H9 (cell line): Measurements from ENCODE around the gene OSCAR. TPM values are rescaled to one million over a fixed set of nuclear protein-coding genes. Genes with fewer than 3 reads are reported as not detected.

Experiments
- DNase-seq: peaks from one replicate; pipeline ENCODE4 v3.0.0-alpha.2; 2017
- H2AFZ ChIP-seq: one replicate; pipeline ENCODE4 v1.6.1; 2013; ENCODE audit warnings: mild to moderate bottlenecking, low read length, control low read depth, moderate library complexity
- H2AK5ac ChIP-seq: 2 replicates; pipeline ENCODE4 v1.6.1; 2013; ENCODE audit warnings: low read length, control low read depth, mixed read lengths; ENCODE audit not compliant: insufficient read length
- H2BK120ac ChIP-seq: one replicate; pipeline ENCODE4 v1.6.1; 2013; ENCODE audit warnings: low read depth, mild to moderate bottlenecking, low read length, control low read depth, inconsistent platforms; ENCODE audit not compliant: poor library complexity, severe bottlenecking
- H2BK12ac ChIP-seq: 2 replicates; pipeline ENCODE4 v1.6.1; 2013; ENCODE audit warnings: low read length, control low read depth, mixed read lengths, low read depth; ENCODE audit not compliant: insufficient read length
- H2BK15ac ChIP-seq: 2 replicates; pipeline ENCODE4 v1.6.1; 2013; ENCODE audit warnings: low read depth, low read length, control low read depth
- H2BK20ac ChIP-seq: one replicate; pipeline ENCODE4 v1.6.1; 2013; ENCODE audit warnings: low read depth, mild to moderate bottlenecking, low read length, control low read depth, inconsistent platforms; ENCODE audit not compliant: poor library complexity, severe bottlenecking
- H2BK5ac ChIP-seq: 2 replicates; pipeline ENCODE4 v1.6.1; 2013; ENCODE audit warnings: low read length, control low read depth, mixed read lengths; ENCODE audit not compliant: insufficient read length
- H3K14ac ChIP-seq: 2 replicates; pipeline ENCODE4 v1.6.1; 2013; ENCODE audit warnings: low read length, control low read depth; ENCODE audit not compliant: insufficient read depth
- H3K18ac ChIP-seq: 2 replicates; pipeline ENCODE4 v1.6.1; 2013; ENCODE audit warnings: low read depth, mild to moderate bottlenecking, mixed read lengths, low read length, control low read depth; ENCODE audit not compliant: insufficient read length
- H3K23ac ChIP-seq: 2 replicates; pipeline ENCODE4 v1.6.1; 2013; ENCODE audit warnings: low read length, control low read depth, mixed read lengths, low read depth; ENCODE audit not compliant: insufficient read length
- H3K23me2 ChIP-seq: 2 replicates; pipeline ENCODE4 v1.6.1; 2013; ENCODE audit warnings: low read depth, mild to moderate bottlenecking, mixed read lengths, low read length, control low read depth; ENCODE audit not compliant: insufficient read length, poor library complexity, severe bottlenecking
- H3K27ac ChIP-seq: 2 replicates; pipeline ENCODE4 v1.5.1; 2013; ENCODE audit warnings: low read length, control low read depth, mixed read lengths, low read depth; ENCODE audit not compliant: insufficient read length
- H3K27me3 ChIP-seq: 2 replicates; pipeline ENCODE4 v1.6.1; 2013; ENCODE audit warnings: low read length, control low read depth, inconsistent platforms; ENCODE audit not compliant: insufficient read depth
- H3K4ac ChIP-seq: 2 replicates; pipeline ENCODE4 v1.6.1; 2013; ENCODE audit warnings: low read depth, mild to moderate bottlenecking, control low read depth, inconsistent platforms, low read length, moderate library complexity
- H3K4me1 ChIP-seq: 2 replicates; pipeline ENCODE4 v1.6.1; 2013; ENCODE audit warnings: low read length, control low read depth, inconsistent platforms; ENCODE audit not compliant: insufficient read depth
- H3K4me2 ChIP-seq: 2 replicates; pipeline ENCODE4 v1.6.1; 2013; ENCODE audit warnings: low read length, control low read depth, mixed read lengths; ENCODE audit not compliant: insufficient read length, insufficient read depth
- H3K56ac ChIP-seq: 2 replicates; pipeline ENCODE4 v1.6.1; 2013; ENCODE audit warnings: low read depth, mild to moderate bottlenecking, mixed read lengths, low read length, control low read depth; ENCODE audit not compliant: insufficient read length
- H3K79me1 ChIP-seq: 2 replicates; pipeline ENCODE4 v1.6.1; 2013; ENCODE audit warnings: low read depth, mild to moderate bottlenecking, moderate library complexity, low read length, control low read depth, inconsistent platforms; ENCODE audit not compliant: insufficient read depth, poor library complexity, severe bottlenecking
- H3K79me2 ChIP-seq: 2 replicates; pipeline ENCODE4 v1.6.1; 2013; ENCODE audit warnings: low read length, control low read depth, inconsistent platforms; ENCODE audit not compliant: insufficient read depth
- H3K9ac ChIP-seq: 2 replicates; pipeline ENCODE4 v1.6.1; 2013; ENCODE audit warnings: low read length, control low read depth, mixed read lengths; ENCODE audit not compliant: insufficient read length; ENCODE audit errors: extremely low read depth
- H3K9me3 ChIP-seq: one replicate; pipeline ENCODE4 v1.6.1; 2013; ENCODE audit warnings: low read depth, low read length, inconsistent platforms; ENCODE audit not compliant: control insufficient read depth
- H3T11ph ChIP-seq: one replicate; pipeline ENCODE4 v1.6.1; 2013; ENCODE audit warnings: mild to moderate bottlenecking, low read length, control low read depth, inconsistent platforms
- H4K20me1 ChIP-seq: one replicate; pipeline ENCODE4 v1.6.1; 2013; ENCODE audit not compliant: control insufficient read depth, insufficient read length, insufficient read depth
- H4K5ac ChIP-seq: 2 replicates; pipeline ENCODE4 v1.6.1; 2013; ENCODE audit warnings: low read depth, mild to moderate bottlenecking, mixed read lengths, low read length, control low read depth; ENCODE audit not compliant: insufficient read length
- H4K8ac ChIP-seq: replicated peaks from 2 replicates; pipeline ENCODE4 v1.6.1; 2013; ENCODE audit warnings: low read length, control low read depth, mixed read lengths, low read depth; ENCODE audit not compliant: insufficient read length
- H4K91ac ChIP-seq: 2 replicates; pipeline ENCODE4 v1.6.1; 2013; ENCODE audit warnings: low read depth, mild to moderate bottlenecking, moderate library complexity, mixed read lengths, low read length, control low read depth; ENCODE audit not compliant: insufficient read length
- H3K27ac Mint-ChIP-seq, 3 experiments: 2 replicates in 2 of 3; 3 replicates in 1 of 3; pipeline ENCODE4 v1.8.0; 2020 to 2021; ENCODE audit warnings: mixed read lengths in 3 of 3, mild to moderate bottlenecking in 1 of 3, moderate library complexity in 1 of 3
- H3K27me3 Mint-ChIP-seq: 2 replicates; pipeline ENCODE4 v1.8.0; 2021; ENCODE audit warnings: low read depth, mild to moderate bottlenecking, moderate library complexity, mixed read lengths
- H3K36me3 Mint-ChIP-seq, 3 experiments: 2 replicates in 2 of 3; 3 replicates in 1 of 3; pipeline ENCODE4 v1.8.0; 2020 to 2021; ENCODE audit warnings: low read depth in 3 of 3, mixed read lengths in 3 of 3; ENCODE audit not compliant: insufficient read depth in 1 of 3
- H3K4me1 Mint-ChIP-seq, 2 experiments: 2 replicates each; pipeline ENCODE4 v1.8.0; 2020; ENCODE audit warnings: mixed read lengths in 2 of 2
- H3K4me3 Mint-ChIP-seq, 2 experiments: 2 replicates in 1 of 2; 3 replicates in 1 of 2; pipeline ENCODE4 v1.8.0; 2020 to 2021; ENCODE audit warnings: mild to moderate bottlenecking in 2 of 2, mixed read lengths in 2 of 2, moderate library complexity in 1 of 2
- H3K9me3 Mint-ChIP-seq, 2 experiments: 2 replicates in 1 of 2; 3 replicates in 1 of 2; pipeline ENCODE4 v1.8.0; 2020; ENCODE audit warnings: mild to moderate bottlenecking in 2 of 2, mixed read lengths in 2 of 2, moderate library complexity in 1 of 2
- CTCF ChIP-seq: fragments of 200-600 bp; sonication (generic); conservative IDR thresholded peaks from 3 replicates; pipeline ENCODE4 v1.8.0; 2021; ENCODE audit warnings: antibody characterized with exemption, mild to moderate bottlenecking
- WGBS: extraction: QIAGEN DNeasy Blood & Tissue Kit; methylation state at CpG from one replicate; pipeline ENCODE4 v1.1.7; 2013; ENCODE audit warnings: missing lambda C conversion rate, low lambda C conversion rate, mixed read lengths; ENCODE audit not compliant: insufficient read length; ENCODE audit errors: extremely low coverage; 5-methylcytosine and 5-hydroxymethylcytosine counted together
- total RNA-seq: library from RNA; stranded (reverse); gene quantifications from 2 replicates; pipeline ENCODE4 v1.2.1, GENCODE V29; 2021

The OSCAR gene
- total RNA-seq, 1 experiment from 2014 or later = 0.24 TPM

DNA sequence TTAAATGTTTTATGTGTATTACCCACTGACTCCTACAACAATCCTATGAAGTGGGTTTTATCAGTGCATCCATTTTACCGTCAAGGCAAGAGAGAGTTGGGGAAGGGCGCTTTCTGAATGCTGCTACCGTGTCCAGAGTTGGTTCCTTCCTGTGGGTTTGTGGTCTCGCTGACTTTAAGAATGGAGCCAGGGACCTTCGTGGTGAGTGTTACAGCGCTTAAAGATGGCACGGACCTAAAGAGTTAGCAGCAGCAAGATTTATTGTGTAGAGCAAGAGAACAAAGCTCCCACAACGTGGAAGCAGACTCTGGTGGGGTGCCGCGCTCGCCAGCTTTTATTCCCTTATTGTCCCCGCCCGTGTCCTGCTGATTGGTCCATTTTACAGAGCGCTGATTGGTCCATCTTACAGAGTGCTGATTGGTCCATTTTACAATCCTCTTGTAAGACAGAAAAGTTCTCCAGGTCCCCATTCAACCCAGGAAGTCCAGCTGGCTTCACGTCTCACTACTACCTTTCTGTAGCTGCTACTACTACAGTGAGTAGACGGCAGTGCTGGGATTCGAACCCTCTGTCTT lies 6.1 kb downstream of the OSCAR start:
- peaks cover 0 to 2% (median 0%) of the 10 kb centered on the region in 3 experiments; a peak in 2 of 7 replicates for H3K36me3 Mint-ChIP-seq
- H2BK5ac ChIP-seq = no peak overlapping the region

More for the DNA sequence above, 6.1 kb downstream of the OSCAR start:
- H2BK20ac ChIP-seq = no peak overlapping the region
- no CpG with 5 or more reads among the region's 17 CpGs for WGBS
- no peak overlapping the region for H3K27ac ChIP-seq
- peaks cover 4% of the 10 kb centered on the region for H3K23me2 ChIP-seq
- H2AK5ac ChIP-seq = no peak overlapping the region
- no peak overlapping the region for H3K18ac ChIP-seq
- H3K27ac Mint-ChIP-seq = no peak overlapping the region
- DNase-seq = no peak
- peaks cover 4 to 6% of the 10 kb centered on the region in 2 experiments for H3K9me3 Mint-ChIP-seq
- H3K79me1 ChIP-seq = no peaks in the 10 kb centered on the region
- H3K4me1 Mint-ChIP-seq = peaks cover 7 to 15% of the 10 kb centered on the region in 2 experiments
- TF ChIP-seq CTCF = no peak
- no peak overlapping the region for H3K4me2 ChIP-seq
- H3K4me1 ChIP-seq = no peaks in the 10 kb centered on the region
- no peaks in the 10 kb centered on the region; the same call in 1 of the 2 replicates for H3K27me3 ChIP-seq
- H3K27me3 Mint-ChIP-seq = peaks cover 38% of the 10 kb centered on the region
- H4K5ac ChIP-seq = no peak overlapping the region
- H2BK120ac ChIP-seq = no peak overlapping the region
- H3K56ac ChIP-seq = no peak overlapping the region
- no peak overlapping the region for H3K9ac ChIP-seq
- no peaks in the 10 kb centered on the region for H4K20me1 ChIP-seq
- no peak overlapping the region for H3K4ac ChIP-seq
- H3K14ac ChIP-seq = no peak overlapping the region
- H2BK12ac ChIP-seq = no peak overlapping the region
- H3K23ac ChIP-seq = no peak overlapping the region
- no peak overlapping the region for H4K8ac ChIP-seq
- peak overlapping the region in 1 of 2 experiments; percentile 51; a peak in 2 of 5 replicates for H3K4me3 Mint-ChIP-seq
- H3K9me3 ChIP-seq = no peaks in the 10 kb centered on the region
- no peaks in the 10 kb centered on the region for H3K79me2 ChIP-seq
- no peak overlapping the region for H2AFZ ChIP-seq
- H3T11ph ChIP-seq = no peak overlapping the region
- no peak overlapping the region for H4K91ac ChIP-seq
- no peak overlapping the region for H2BK15ac ChIP-seq
